SK-N-SH (cell line): ENCODE measurements around the gene OBSL1. TPM values are rescaled to one million over a fixed set of nuclear protein-coding genes. Genes with fewer than 3 reads are reported as not detected.

Source experiments
- CTCF ChIA-PET: fragments of 300-600, 350-600 bp; formaldehyde crosslinking; extraction: SDS; loops from one replicate; lab custom pipeline; 2021; lab: Yijun Ruan, JAX
- POLR2A ChIA-PET: fragments of 350-600 bp; sonication (Branson Sonifier 250); formaldehyde crosslinking; extraction: SDS; loops from one replicate; lab custom pipeline; 2020; ENCODE audit warnings: antibody characterized with exemption, inconsistent platforms; lab: Yijun Ruan, JAX
- DNase-seq: peaks from one replicate; pipeline ENCODE4 v3.0.0; 2012
- H2AFZ ChIP-seq: fragments of 200-600 bp; sonication (generic); 2 replicates; pipeline ENCODE4 v1.8.1; 2016; ENCODE audit warnings: antibody characterized with exemption, mild to moderate bottlenecking, low read depth
- H3F3A ChIP-seq: fragments of 200-600 bp; sonication (generic); replicated peaks from 2 replicates; pipeline ENCODE3; 2016; ENCODE audit warnings: antibody characterized with exemption, mild to moderate bottlenecking; ENCODE audit not compliant: insufficient read depth
- H3K27ac ChIP-seq, 2 experiments: fragments of 200-500 bp in 1 of 2; fragments of 200-600 bp in 1 of 2; sonication (Bioruptor generic) in 1 of 2; sonication (generic), shearing (Covaris generic) in 1 of 2; 2 replicates each; pipeline versions ENCODE4 v1.5.1 to v1.6.1; 2014 to 2016; ENCODE audit warnings: low read depth in 2 of 2, inconsistent platforms in 1 of 2, low read length in 1 of 2, mild to moderate bottlenecking in 1 of 2, mixed read lengths in 1 of 2
- H3K27me3 ChIP-seq: fragments of 200-600 bp; sonication (generic), shearing (Covaris generic); 2 replicates; pipeline ENCODE4 v1.6.1; 2016; ENCODE audit warnings: mixed run types; ENCODE audit not compliant: insufficient read depth
- H3K36me3 ChIP-seq, 2 experiments: fragments of 200-500 bp in 1 of 2; fragments of 200-600 bp in 1 of 2; sonication (Bioruptor generic) in 1 of 2; sonication (generic) in 1 of 2; replicated peaks in 1 of 2; 2 replicates each; pipeline versions ENCODE3 to v1.5.1; 2014 to 2016; ENCODE audit warnings: low read length in 1 of 2, mild to moderate bottlenecking in 1 of 2; ENCODE audit not compliant: insufficient read depth in 2 of 2, control insufficient read depth in 1 of 2
- H3K4me1 ChIP-seq, 2 experiments: fragments of 200-500 bp in 1 of 2; fragments of 200-600 bp in 1 of 2; sonication (Bioruptor generic) in 1 of 2; sonication (generic), shearing (Covaris generic) in 1 of 2; 2 replicates each; pipeline versions ENCODE4 v1.5.1 to v1.6.1; 2014 to 2016; ENCODE audit warnings: low read depth in 1 of 2, low read length in 1 of 2, mixed run types in 1 of 2; ENCODE audit not compliant: insufficient read depth in 2 of 2, control insufficient read depth in 1 of 2
- H3K4me2 ChIP-seq: fragments of 200-600 bp; sonication (generic), shearing (Covaris generic); 2 replicates; pipeline ENCODE4 v1.6.1; 2017; ENCODE audit warnings: mixed run types
- H3K4me3 ChIP-seq, 2 experiments: fragments of 200-500 bp in 1 of 2; fragments of 200-600 bp in 1 of 2; sonication (Bioruptor generic) in 1 of 2; sonication (generic), shearing (Covaris generic) in 1 of 2; 2 replicates each; pipeline versions ENCODE4 v1.5.1 to v1.8.1; 2014 to 2016; ENCODE audit warnings: low read depth in 2 of 2, inconsistent platforms in 1 of 2, low read length in 1 of 2, mild to moderate bottlenecking in 1 of 2, mixed read lengths in 1 of 2, moderate library complexity in 1 of 2
- H3K79me2 ChIP-seq: fragments of 200-600 bp; sonication (generic); 2 replicates; pipeline ENCODE4 v1.8.1; 2017; ENCODE audit warnings: mild to moderate bottlenecking; ENCODE audit not compliant: insufficient read depth
- H3K9ac ChIP-seq: fragments of 200-600 bp; sonication (generic); 2 replicates; pipeline ENCODE4 v1.6.1; 2017; ENCODE audit warnings: mixed run types
- H3K9me2 ChIP-seq: fragments of 200-600 bp; sonication (generic); 2 replicates; pipeline ENCODE4 v1.6.1; 2017; ENCODE audit warnings: mixed run types
- H3K9me3 ChIP-seq: fragments of 200-600 bp; sonication (generic); 2 replicates; pipeline ENCODE4 v1.6.1; 2017; ENCODE audit warnings: mixed run types, mild to moderate bottlenecking, moderate library complexity
- H4K20me1 ChIP-seq: fragments of 200-600 bp; sonication (generic); 2 replicates; pipeline ENCODE4 v1.6.1; 2017; ENCODE audit warnings: mild to moderate bottlenecking, mixed run types; ENCODE audit not compliant: insufficient read depth
- CTCF ChIP-seq: fragments of 200-600 bp; sonication (generic); IDR thresholded peaks from 2 replicates; pipeline ENCODE4 v1.6.1; 2017; ENCODE audit warnings: antibody characterized with exemption, mild to moderate bottlenecking, moderate library complexity
- EZH2phosphoT487 ChIP-seq: fragments of 200-600 bp; sonication (generic); IDR thresholded peaks from 2 replicates; pipeline ENCODE4 v1.6.1; 2017; ENCODE audit warnings: low read depth, mixed run types, mild to moderate bottlenecking, antibody characterized with exemption, moderate library complexity, borderline replicate concordance
- FOXM1 ChIP-seq: IDR thresholded peaks from 2 replicates; pipeline ENCODE4 v1.4.0; 2012; ENCODE audit warnings: low read depth, mild to moderate bottlenecking
- GABPA ChIP-seq: IDR thresholded peaks from 2 replicates; pipeline ENCODE4 v1.4.0; 2012; ENCODE audit warnings: low read depth, mild to moderate bottlenecking
- GATA2 ChIP-seq: sonication (generic); formaldehyde crosslinking; IDR thresholded peaks from 2 replicates; pipeline ENCODE4 v1.5.0; 2020; ENCODE audit warnings: mild to moderate bottlenecking, missing genetic modification reagents
- JUND ChIP-seq: IDR thresholded peaks from 2 replicates; pipeline ENCODE4 v1.4.0; 2012
- MAX ChIP-seq: IDR thresholded peaks from 2 replicates; pipeline ENCODE4 v1.4.0; 2012; ENCODE audit warnings: low read depth
- MEF2A ChIP-seq: IDR thresholded peaks from 2 replicates; pipeline ENCODE4 v1.4.0; 2012; ENCODE audit warnings: low read depth, borderline replicate concordance
- NRF1 ChIP-seq: IDR thresholded peaks from 2 replicates; pipeline ENCODE4 v1.6.1; 2012; ENCODE audit warnings: low read depth, mild to moderate bottlenecking, low read length
- PBX3 ChIP-seq: IDR thresholded peaks from 2 replicates; pipeline ENCODE4; 2012
- POLR2AphosphoS5 ChIP-seq: IDR thresholded peaks from 2 replicates; pipeline ENCODE4 v1.6.1; 2012; ENCODE audit warnings: low read depth, low read length
- RAD21 ChIP-seq: IDR thresholded peaks from 2 replicates; pipeline ENCODE4 v1.6.1; 2012; ENCODE audit warnings: mild to moderate bottlenecking, low read length
- RCOR1 ChIP-seq: fragments of 150-350 bp; IDR thresholded peaks from 2 replicates; pipeline ENCODE4 v1.6.1; 2017; ENCODE audit warnings: antibody characterized with exemption, low read length
- RFX5 ChIP-seq: IDR thresholded peaks from 2 replicates; pipeline ENCODE4 v1.6.1; 2012; ENCODE audit warnings: mild to moderate bottlenecking, improper control_type of control experiment, low read length
- TCF12 ChIP-seq: IDR thresholded peaks from 2 replicates; pipeline ENCODE4 v1.4.0; 2012
- TEAD4 ChIP-seq: IDR thresholded peaks from 2 replicates; pipeline ENCODE4 v1.4.0; 2012; ENCODE audit warnings: mild to moderate bottlenecking, borderline replicate concordance; ENCODE audit not compliant: insufficient read depth
- USF2 ChIP-seq: fragments of 150-350 bp; IDR thresholded peaks from 2 replicates; pipeline ENCODE4 v1.6.1; 2017; ENCODE audit warnings: antibody characterized with exemption, low read length, low read depth, borderline replicate concordance
- ZBTB33 ChIP-seq: IDR thresholded peaks from 2 replicates; pipeline ENCODE4 v1.4.0; 2012; ENCODE audit warnings: low read depth, borderline replicate concordance
- WGBS: methylation state at CpG from one replicate; pipeline ENCODE4 v1.1.6; 2017; ENCODE audit warnings: low lambda C conversion rate; 5-methylcytosine and 5-hydroxymethylcytosine counted together
- polyA plus RNA-seq, 3 experiments: library from polyadenylated mRNA; depleted of rRNA; stranded (reverse); fragments of >200 nt; gene quantifications; 2 replicates each; pipeline ENCODE4 v1.2.3, GENCODE V29; 2012

The OBSL1 gene
- polyA plus RNA-seq, 1 of the 3 experiments (the other 2 are of a cell fraction): 93.0 TPM

- Histone ChIP-seq H3K9me2 (no peaks in the 10 kb centered on the region), H3K4me3 (peak overlapping the region; percentile 62 to 86), H3K79me2 (peaks cover 13% of the 10 kb centered on the region), H3K4me1 (peaks cover 7 to 30% of the 10 kb centered on the region in 2 experiments; a peak in 2 of 4 replicates), H3F3A (peaks cover 6% of the 10 kb centered on the region), H3K36me3 (peaks cover 9 to 21% of the 10 kb centered on the region in 2 experiments), H3K9me3 (no peaks in the 10 kb centered on the region), H4K20me1 (peaks cover 20% of the 10 kb centered on the region), H3K9ac (no peak overlapping the region), H2AFZ (no peak overlapping the region), H3K4me2 (peak overlapping the region; percentile 97), H3K27me3 (no peaks in the 10 kb centered on the region), H3K27ac (0 out of 4 replicates have a peak overlapping the region, but pooled peaks of 1 of the 2 experiments have one; percentile 77)
- 14% methylated on average over 9 of the region's 9 CpGs for WGBS
- DNase-seq: no peak
- TF ChIP-seq MAX (no peak), CTCF (no peak), MEF2A (no peak), POLR2AphosphoS5 (no peak), PBX3 (no peak), ZBTB33 (no peak), JUND (no peak), GATA2 (CRISPR knock-in tag) (no peak), RCOR1 (no peak)
- ChIA-PET CTCF (interaction anchor here (0.9 to 62.1 kb wide), 12 partner anchors 9 to 156 kb away, joined by 3 to 2824 read pairs (median 8); partner anchors contain the start of genes ASIC4, GMPPA and STK11IP), POLR2A (interaction anchor here (1.4 to 1.9 kb wide), 3 partner anchors 8 to 46 kb away, joined by 3 to 12 read pairs (median 6); partner anchors contain the start of gene GMPPA)
These were observed 26.8 kb downstream of the OBSL1 start for GRCh38 chr2:219544567-219544966.

- 2% methylated on average over 34 of the region's 75 CpGs for WGBS
- Histone ChIP-seq H4K20me1 (peaks cover 20% of the 10 kb centered on the region), H3K27ac (peak within 1 kb of the TSS; percentile 73 to 77), H3F3A (peaks cover 6% of the 10 kb centered on the region), H3K9me2 (no peaks in the 10 kb centered on the region), H3K36me3 (peaks cover 9 to 29% of the 10 kb centered on the region in 2 experiments), H3K9ac (peak within 1 kb of the TSS; percentile 75), H3K9me3 (no peaks in the 10 kb centered on the region), H3K4me3 (peak within 1 kb of the TSS; percentile 62 to 86), H2AFZ (peak within 1 kb of the TSS; percentile 92), H3K4me2 (peak within 1 kb of the TSS; percentile 97), H3K79me2 (peaks cover 13% of the 10 kb centered on the region), H3K27me3 (no peaks in the 10 kb centered on the region), H3K4me1 (peaks cover 7 to 30% of the 10 kb centered on the region in 2 experiments; a peak in 2 of 4 replicates)
- POLR2A ChIA-PET: interaction anchor here (1.0 to 1.9 kb wide), 6 partner anchors 9 to 54 kb away, joined by 3 to 14 read pairs (median 9); partner anchors contain the start of genes GMPPA, INHA, OBSL1 and STK11IP
- CTCF ChIA-PET: interaction anchor here (0.6 to 62.1 kb wide), 15 partner anchors 9 to 266 kb away, joined by 3 to 2824 read pairs (median 7); partner anchors contain the start of genes ASIC4, GMPPA and STK11IP
- DNase-seq: peak; percentile 100
- TF ChIP-seq TCF12 (no peak), GABPA (peak; percentile 78), EZH2phosphoT487 (no peak), USF2 (no peak), RAD21 (no peak), RFX5 (peak; percentile 74), NRF1 (peak; percentile 67), TEAD4 (no peak), MAX (no peak), FOXM1 (no peak)
These were observed 27.6 kb downstream of the OBSL1 start, which contains the start of the genes CHPF and TMEM198 for GRCh38 chr2:219543596-219544358. CHPF (minus strand) TSS chr2:219543809; CDS start chr2:219543538, 271 bp downstream. TMEM198 (plus strand) TSS chr2:219544028; CDS start chr2:219544728, 700 bp downstream.
